OCI-LY3 (cell line): Measurements from ENCODE around the gene FOXO3B.
"Not testable (repeated sequence)": the region's sequence is repeated elsewhere in the genome, so short reads cannot be mapped to it uniquely, and the experiment has no call there.

Experiments
- CTCF ChIP-seq: fragments of 200-600, 300-600 bp; sonication (generic); IDR thresholded peaks from 2 replicates; pipeline ENCODE4 v1.5.1; 2014; ENCODE audit warnings: antibody characterized with exemption, low read length, low read depth
- EZH2phosphoT487 ChIP-seq: fragments of 200-600 bp; shearing (Covaris generic); IDR thresholded peaks from 2 replicates; pipeline ENCODE4 v1.6.1; 2018; ENCODE audit warnings: antibody characterized with exemption, mixed run types, low read depth

GRCh38 chr17:18682668-18683067 lies 554 bp upstream of the FOXO3B start:
- not testable (repeated sequence) for TF ChIP-seq CTCF, EZH2phosphoT487
